Karpas-422 (cell line): ENCODE results near the gene PARD3B. TPM values are rescaled to one million over a fixed set of nuclear protein-coding genes. Genes with fewer than 3 reads are reported as not detected.

Source experiments
- DNase-seq: peaks from one replicate; pipeline ENCODE4 v3.0.0-alpha.2; 2015
- H2AFZ ChIP-seq: fragments of 200-600 bp; sonication (generic); 2 replicates; pipeline ENCODE4 v1.6.1; 2014; ENCODE audit warnings: antibody characterized with exemption, low read length, mixed read lengths
- H3K27ac ChIP-seq: fragments of 200-600 bp; sonication (generic); 2 replicates; pipeline ENCODE4 v1.5.1; 2014; ENCODE audit warnings: mild to moderate bottlenecking, low read length, moderate library complexity
- H3K27me3 ChIP-seq: fragments of 200-600 bp; sonication (generic); 2 replicates; pipeline ENCODE4 v1.6.1; 2014; ENCODE audit warnings: low read length, mixed read lengths
- H3K36me3 ChIP-seq: fragments of 200-600 bp; sonication (generic); 2 replicates; pipeline ENCODE4 v1.6.1; 2014; ENCODE audit warnings: low read length, mixed read lengths; ENCODE audit not compliant: insufficient read depth
- H3K4me1 ChIP-seq: fragments of 200-600 bp; sonication (generic); 2 replicates; pipeline ENCODE4 v1.6.1; 2014; ENCODE audit warnings: mild to moderate bottlenecking, low read length, mixed read lengths
- H3K4me2 ChIP-seq: fragments of 200-600 bp; sonication (generic); 2 replicates; pipeline ENCODE4 v1.6.1; 2014; ENCODE audit warnings: low read length, low read depth, mild to moderate bottlenecking; ENCODE audit not compliant: poor library complexity, severe bottlenecking
- H3K4me3 ChIP-seq: fragments of 200-600 bp; sonication (generic); 2 replicates; pipeline ENCODE4 v1.5.1; 2014; ENCODE audit warnings: mild to moderate bottlenecking, antibody characterized with exemption, low read length, mixed read lengths
- H3K79me2 ChIP-seq: fragments of 200-600 bp; sonication (generic); 2 replicates; pipeline ENCODE4 v1.6.1; 2014; ENCODE audit warnings: mild to moderate bottlenecking, low read length, mixed read lengths
- H3K9ac ChIP-seq: fragments of 200-600 bp; sonication (generic); 2 replicates; pipeline ENCODE4 v1.6.0; 2014; ENCODE audit warnings: low read length
- H3K9me2 ChIP-seq: fragments of 200-600 bp; sonication (generic), shearing (Covaris generic); replicated peaks from 2 replicates; pipeline ENCODE4 v1.6.0; 2014; ENCODE audit warnings: mild to moderate bottlenecking, low read length, moderate library complexity; ENCODE audit not compliant: insufficient read depth
- H3K9me3 ChIP-seq: fragments of 300-700, 200-600 bp; sonication (generic); 2 replicates; pipeline ENCODE4 v1.6.1; 2014; ENCODE audit warnings: low read length, mixed read lengths
- H4K20me1 ChIP-seq: fragments of 200-600 bp; sonication (generic); 2 replicates; pipeline ENCODE4 v1.6.1; 2014; ENCODE audit warnings: mild to moderate bottlenecking, antibody characterized with exemption, low read length, low read depth; ENCODE audit not compliant: insufficient read depth
- total RNA-seq: library from RNA; depleted of rRNA; stranded (reverse); fragments of >200 nt; shearing (Covaris generic); gene quantifications from 2 replicates; pipeline ENCODE4 v1.2.3, GENCODE V29; 2014; ENCODE audit warnings: low replicate concordance

The PARD3B gene
- total RNA-seq, 1 experiment from 2014 or later = not detected

DNA sequence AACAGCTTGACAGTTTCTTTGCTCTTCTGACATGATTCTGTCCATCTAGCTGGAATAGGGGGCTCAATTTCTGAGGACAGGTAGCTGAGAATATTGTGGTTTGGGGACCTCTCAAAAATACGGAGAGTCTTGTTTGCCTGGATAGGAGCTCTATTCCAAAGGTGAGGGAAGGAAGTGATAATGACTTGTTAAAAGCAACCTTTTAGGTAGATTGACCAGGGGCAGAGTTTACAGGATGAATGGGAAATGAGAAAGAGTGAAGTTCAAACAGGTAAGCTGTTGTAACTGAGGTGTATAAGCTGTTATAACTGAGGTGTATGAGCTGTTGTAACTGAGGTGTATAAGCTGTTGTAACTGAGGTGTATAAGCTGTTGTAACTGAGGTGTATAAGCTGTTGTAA is 25.1 kb downstream of the PARD3B start:
- H3K4me3 ChIP-seq = no peak overlapping the region
- H2AFZ ChIP-seq = no peak overlapping the region
- DNase-seq = no peak
- H3K4me1 ChIP-seq = no peaks in the 10 kb centered on the region
- H4K20me1 ChIP-seq = no peaks in the 10 kb centered on the region
- no peaks in the 10 kb centered on the region for H3K79me2 ChIP-seq
- no peaks in the 10 kb centered on the region for H3K9me2 ChIP-seq
- no peaks in the 10 kb centered on the region for H3K9me3 ChIP-seq
- H3K27me3 ChIP-seq = no peaks in the 10 kb centered on the region
- H3K36me3 ChIP-seq = no peaks in the 10 kb centered on the region
- H3K27ac ChIP-seq = no peak overlapping the region
- H3K9ac ChIP-seq = no peak overlapping the region
- no peak overlapping the region for H3K4me2 ChIP-seq

DNA sequence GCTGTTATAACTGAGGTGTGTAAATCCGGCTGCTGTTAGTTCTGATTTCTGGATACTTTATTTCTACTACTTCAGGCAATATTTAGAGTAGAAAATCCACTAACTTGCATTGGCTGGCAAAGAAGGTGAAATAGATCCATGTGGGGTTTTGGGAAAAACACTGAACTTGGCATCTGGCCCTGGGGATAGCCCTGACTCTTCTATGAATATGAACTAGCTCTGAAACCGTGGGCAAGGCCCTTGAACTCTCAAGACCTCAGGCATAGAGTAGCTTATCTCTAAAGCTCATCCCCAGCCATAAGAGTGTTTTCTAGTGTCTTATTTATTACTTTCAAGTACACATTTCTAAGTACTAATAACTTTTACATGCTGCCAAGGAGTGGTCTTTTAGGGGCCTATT is 25.8 kb downstream of the PARD3B start:
- H3K79me2 ChIP-seq = no peaks in the 10 kb centered on the region
- no peaks in the 10 kb centered on the region for H3K9me3 ChIP-seq
- H3K4me1 ChIP-seq = no peaks in the 10 kb centered on the region
- no peak overlapping the region for H3K4me2 ChIP-seq
- no peaks in the 10 kb centered on the region for H3K36me3 ChIP-seq
- no peaks in the 10 kb centered on the region for H3K9me2 ChIP-seq
- H3K27ac ChIP-seq = no peak overlapping the region
- DNase-seq = no peak
- no peaks in the 10 kb centered on the region for H3K27me3 ChIP-seq
- no peak overlapping the region for H2AFZ ChIP-seq
- H4K20me1 ChIP-seq = no peaks in the 10 kb centered on the region
- H3K9ac ChIP-seq = no peak overlapping the region
- no peak overlapping the region for H3K4me3 ChIP-seq

DNA sequence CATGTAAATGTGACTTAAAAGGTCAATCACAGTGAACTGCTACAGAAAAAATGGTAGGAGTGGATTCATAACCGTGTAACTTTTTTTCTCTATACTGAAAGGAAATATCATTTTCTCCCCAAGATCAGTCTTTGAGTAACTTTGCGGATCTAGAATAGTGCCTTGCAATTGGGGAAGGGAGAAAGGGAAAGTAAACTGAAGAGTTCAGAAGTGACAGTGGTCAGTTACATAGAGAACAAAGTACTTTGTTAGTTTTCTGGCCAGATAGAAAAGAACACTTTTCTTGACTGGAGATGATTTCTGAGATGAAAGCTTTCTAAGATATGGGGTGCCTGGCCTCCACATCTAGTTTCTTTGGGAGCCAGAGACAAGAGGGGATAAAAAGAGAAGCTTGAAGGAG is 26.6 kb downstream of the PARD3B start:
- Histone ChIP-seq H3K9me2 (no peaks in the 10 kb centered on the region), H3K4me2 (no peak overlapping the region)

GRCh38 chr2:204573221-204573620 is 27.9 kb downstream of the PARD3B start:
- DNase-seq = no peak
- Histone ChIP-seq H3K9me2 (no peaks in the 10 kb centered on the region), H4K20me1 (no peaks in the 10 kb centered on the region)

More for the DNA sequence above, 26.6 kb downstream of the PARD3B start:
- Histone ChIP-seq H2AFZ (no peak overlapping the region), H3K4me1 (no peaks in the 10 kb centered on the region), H3K9ac (no peak overlapping the region), H3K36me3 (no peaks in the 10 kb centered on the region), H3K79me2 (no peaks in the 10 kb centered on the region), H3K27me3 (no peaks in the 10 kb centered on the region), H3K4me3 (no peak overlapping the region), H3K9me3 (no peaks in the 10 kb centered on the region), H3K27ac (no peak overlapping the region), H4K20me1 (no peaks in the 10 kb centered on the region)
- no peak for DNase-seq

GRCh38 chr2:204574486-204574885 is 29.2 kb downstream of the PARD3B start:
- Histone ChIP-seq H3K27ac (no peak overlapping the region), H4K20me1 (no peaks in the 10 kb centered on the region), H3K9ac (no peak overlapping the region), H3K9me2 (no peaks in the 10 kb centered on the region), H3K4me3 (no peak overlapping the region), H3K27me3 (no peaks in the 10 kb centered on the region), H3K36me3 (no peaks in the 10 kb centered on the region), H3K79me2 (no peaks in the 10 kb centered on the region), H2AFZ (no peak overlapping the region), H3K9me3 (no peaks in the 10 kb centered on the region), H3K4me2 (no peak overlapping the region), H3K4me1 (no peaks in the 10 kb centered on the region)
- DNase-seq = no peak

More at GRCh38 chr2:204573221-204573620, 27.9 kb downstream of the PARD3B start:
- no peaks in the 10 kb centered on the region for H3K4me1 ChIP-seq
- no peak overlapping the region for H3K4me2 ChIP-seq
- H3K9me3 ChIP-seq = no peaks in the 10 kb centered on the region
- H3K4me3 ChIP-seq = no peak overlapping the region
- H3K79me2 ChIP-seq = no peaks in the 10 kb centered on the region
- no peak overlapping the region for H2AFZ ChIP-seq
- no peaks in the 10 kb centered on the region for H3K36me3 ChIP-seq
- H3K27ac ChIP-seq = no peak overlapping the region
- H3K27me3 ChIP-seq = no peaks in the 10 kb centered on the region
- H3K9ac ChIP-seq = no peak overlapping the region

DNA sequence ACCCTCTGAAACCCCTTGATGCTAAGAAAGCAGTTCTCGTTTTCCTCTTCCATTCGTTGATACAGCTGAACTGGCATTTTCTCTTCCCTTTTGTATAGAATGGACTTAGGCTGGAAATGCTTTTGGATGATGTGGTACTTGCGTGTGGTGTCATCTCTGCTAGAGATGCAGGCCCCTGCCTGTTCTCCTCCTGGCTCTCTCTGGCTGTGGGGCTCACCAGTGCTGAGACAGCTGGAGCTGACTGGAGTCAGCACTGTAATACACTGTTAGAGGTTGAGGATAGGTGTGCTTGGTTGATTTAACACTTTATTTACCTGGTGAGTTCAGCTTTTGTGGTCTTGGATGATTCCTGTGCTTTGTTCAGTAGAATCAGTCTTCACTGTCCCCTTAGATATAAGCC is 30.2 kb downstream of the PARD3B start:
- Histone ChIP-seq H3K9me2 (no peaks in the 10 kb centered on the region), H3K4me2 (no peak overlapping the region), H3K27ac (no peak overlapping the region), H3K36me3 (no peaks in the 10 kb centered on the region), H3K4me1 (no peaks in the 10 kb centered on the region), H3K4me3 (no peak overlapping the region), H4K20me1 (no peaks in the 10 kb centered on the region), H3K79me2 (no peaks in the 10 kb centered on the region), H2AFZ (no peak overlapping the region), H3K27me3 (no peaks in the 10 kb centered on the region), H3K9ac (no peak overlapping the region), H3K9me3 (no peaks in the 10 kb centered on the region)
- no peak for DNase-seq

DNA sequence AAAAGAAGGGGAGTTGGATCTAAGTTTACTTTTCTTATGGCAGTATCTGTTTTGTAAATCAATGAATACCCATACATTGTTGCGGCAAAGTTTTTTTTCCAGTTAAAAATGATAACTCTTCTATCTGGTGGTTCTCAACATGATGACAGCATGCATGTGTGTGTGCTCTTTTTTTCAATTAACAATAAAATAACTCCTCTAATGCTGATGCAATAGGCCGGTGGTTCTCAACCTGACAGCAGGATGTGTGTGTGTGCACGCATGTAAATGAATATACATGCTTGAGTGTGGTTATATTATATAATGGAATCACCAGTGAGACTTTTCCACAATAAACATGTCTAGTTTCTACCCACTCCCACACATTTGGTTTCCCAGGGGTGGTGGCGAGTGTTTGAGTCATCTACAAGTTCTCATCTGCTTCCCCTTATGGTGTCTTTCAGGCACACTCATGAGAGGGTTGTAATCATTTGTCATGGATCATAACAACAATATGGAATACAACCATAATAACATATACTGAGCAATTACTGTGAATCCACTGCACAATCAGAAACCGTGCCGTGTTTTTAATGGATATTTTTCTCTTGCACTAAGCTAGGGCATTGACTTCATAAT is 31.2 kb downstream of the PARD3B start:
- Histone ChIP-seq H3K4me3 (no peak overlapping the region), H3K4me1 (no peaks in the 10 kb centered on the region), H3K9ac (no peak overlapping the region), H3K36me3 (no peaks in the 10 kb centered on the region), H3K4me2 (no peak overlapping the region), H2AFZ (no peak overlapping the region), H3K27ac (no peak overlapping the region), H4K20me1 (no peaks in the 10 kb centered on the region), H3K9me2 (no peaks in the 10 kb centered on the region), H3K9me3 (no peaks in the 10 kb centered on the region), H3K27me3 (no peaks in the 10 kb centered on the region), H3K79me2 (no peaks in the 10 kb centered on the region)
- no peak for DNase-seq

- no peaks in the 10 kb centered on the region for H4K20me1 ChIP-seq
- H3K4me3 ChIP-seq = no peak overlapping the region
- H3K27ac ChIP-seq = no peak overlapping the region
- no peaks in the 10 kb centered on the region for H3K36me3 ChIP-seq
- H3K27me3 ChIP-seq = no peaks in the 10 kb centered on the region
- no peak overlapping the region for H3K9ac ChIP-seq
- no peak overlapping the region for H2AFZ ChIP-seq
- H3K9me3 ChIP-seq = no peaks in the 10 kb centered on the region
- H3K4me1 ChIP-seq = no peaks in the 10 kb centered on the region
- H3K4me2 ChIP-seq = no peak overlapping the region
- H3K79me2 ChIP-seq = no peaks in the 10 kb centered on the region
- no peak for DNase-seq
- H3K9me2 ChIP-seq = no peaks in the 10 kb centered on the region
Measured at GRCh38 chr2:204578928-204579598, 33.8 kb downstream of the PARD3B start.
